GM12878 (cell line): ENCODE measurements around the gene ZNF717. TPM values are rescaled to one million over a fixed set of nuclear protein-coding genes. Genes with fewer than 3 reads are reported as not detected.

Source experiments
- ATAC-seq: fragments of 200-7000 bp; cut with Tn5 transposase; 3 replicates; pipeline ENCODE4 v1.9.1; 2020; ENCODE audit warnings: mild to moderate bottlenecking, moderate library complexity
- BruUV-seq: library from RNA; stranded (reverse); fragments of 400-500 nt; replicated peaks from 2 replicates; lab custom pipeline; 2021; lab: Mats Ljungman, UMichigan
- CTCF ChIA-PET: fragments of 300-600 bp; sonication (Branson Sonifier 250); formaldehyde crosslinking; extraction: SDS; loops from one replicate; lab custom pipeline; 2021; ENCODE audit warnings: inconsistent platforms; lab: Yijun Ruan, JAX
- POLR2A ChIA-PET: fragments of 350-600 bp; formaldehyde crosslinking; extraction: SDS; loops from one replicate; lab custom pipeline; 2021; ENCODE audit warnings: inconsistent platforms; lab: Charles Lee
- RAD21 ChIA-PET: fragments of 300-600 bp; sonication (Branson Sonifier 250); formaldehyde crosslinking; loops from one replicate; lab custom pipeline; 2023; ENCODE audit warnings: antibody characterized with exemption; ENCODE audit not compliant: unreplicated experiment; lab: Charles Lee
- SMC1A ChIA-PET: fragments of 300-600 bp; sonication (Branson Sonifier 250); formaldehyde crosslinking; loops from one replicate; lab custom pipeline; 2023; ENCODE audit not compliant: unreplicated experiment, uncharacterized antibody; lab: Charles Lee
- DNase-seq: peaks from one replicate; pipeline ENCODE4 v3.0.0-alpha.2; 2011; ENCODE audit warnings: low read depth, low spot score
- FAIRE-seq: peaks from 3 replicates; lab custom pipeline; 2011; peaks lifted over from hg19 to GRCh38; lab: Jason Lieb, UNC
- H2AFZ ChIP-seq: 2 replicates; pipeline ENCODE4 v1.6.0; 2011; ENCODE audit warnings: low read depth, low read length, control low read depth; ENCODE audit not compliant: control insufficient read depth
- H3K27ac ChIP-seq: 2 replicates; pipeline ENCODE4 v1.5.1; 2011; ENCODE audit warnings: control low read depth; ENCODE audit not compliant: control insufficient read depth, insufficient read depth
- H3K27me3 ChIP-seq, 2 experiments: replicated peaks in 1 of 2; 2 replicates each; pipeline versions ENCODE4 v1.6.0 to v1.6.1; 2011; ENCODE audit warnings: low read length in 1 of 2; ENCODE audit not compliant: control insufficient read depth in 2 of 2, insufficient read depth in 2 of 2
- H3K36me3 ChIP-seq, 2 experiments: 2 replicates each; pipeline ENCODE4 v1.5.1; 2011; ENCODE audit warnings: low read length in 1 of 2; ENCODE audit not compliant: control insufficient read depth in 2 of 2, insufficient read depth in 2 of 2
- H3K4me1 ChIP-seq: 2 replicates; pipeline ENCODE4 v1.6.1; 2011; ENCODE audit warnings: mild to moderate bottlenecking, low read length, moderate library complexity, mixed read lengths; ENCODE audit not compliant: control insufficient read depth, insufficient read depth
- H3K4me2 ChIP-seq: 2 replicates; pipeline ENCODE4 v1.6.0; 2011; ENCODE audit warnings: control low read depth; ENCODE audit not compliant: control insufficient read depth, insufficient read depth
- H3K4me3 ChIP-seq: fragments of 200-600 bp; sonication (generic); 2 replicates; pipeline ENCODE4 v1.5.1; 2016
- H3K79me2 ChIP-seq: 2 replicates; pipeline ENCODE4 v1.6.0; 2011; ENCODE audit warnings: low read length; ENCODE audit not compliant: control insufficient read depth, insufficient read depth
- H3K9ac ChIP-seq: 2 replicates; pipeline ENCODE4 v1.8.0; 2011; ENCODE audit warnings: low read length, control low read depth, mixed read lengths; ENCODE audit not compliant: control insufficient read depth, insufficient read depth
- H3K9me3 ChIP-seq: replicated peaks from 3 replicates; pipeline ENCODE4 v1.5.1; 2011; ENCODE audit warnings: mild to moderate bottlenecking, low read length; ENCODE audit not compliant: control insufficient read depth, insufficient read depth
- H4K20me1 ChIP-seq: 2 replicates; pipeline ENCODE4 v1.6.0; 2011; ENCODE audit not compliant: control insufficient read depth, insufficient read depth
- ASH2L ChIP-seq: fragments of 300-600, 200-600 bp; sonication (generic); IDR thresholded peaks from 2 replicates; pipeline ENCODE4 v1.6.1; 2017; ENCODE audit warnings: low read depth, mild to moderate bottlenecking, borderline replicate concordance
- CBX5 ChIP-seq: sonication (generic); IDR thresholded peaks from 2 replicates; pipeline ENCODE4 v1.6.1; 2016; ENCODE audit warnings: low read depth, moderate library complexity, mild to moderate bottlenecking, inconsistent platforms
- FOXK2 ChIP-seq: fragments of 450-650 bp; IDR thresholded peaks from 2 replicates; pipeline ENCODE4 v1.6.1; 2017; ENCODE audit warnings: mild to moderate bottlenecking, moderate library complexity
- HDGF ChIP-seq: fragments of 450-650 bp; IDR thresholded peaks from 2 replicates; pipeline ENCODE4 v1.6.1; 2016; ENCODE audit warnings: antibody characterized with exemption
- MTA3 ChIP-seq: IDR thresholded peaks from 2 replicates; pipeline ENCODE4 v1.6.1; 2012; ENCODE audit warnings: low read length, inconsistent platforms, borderline replicate concordance
- SMAD1 ChIP-seq: fragments of 450-650 bp; IDR thresholded peaks from 2 replicates; pipeline ENCODE4 v1.6.1; 2018; ENCODE audit warnings: mild to moderate bottlenecking, low read depth; ENCODE audit not compliant: partially characterized antibody
- STAT3 ChIP-seq: IDR thresholded peaks from 2 replicates; pipeline ENCODE4 v1.6.1; 2011; ENCODE audit warnings: low read depth, low read length, improper control_type of control experiment
- WGBS: methylation state at CpG from one replicate; pipeline ENCODE4 v1.1.6; 2016; ENCODE audit warnings: low lambda C conversion rate; ENCODE audit not compliant: insufficient replicate concordance, insufficient coverage; ENCODE audit errors: missing lambda C conversion rate; 5-methylcytosine and 5-hydroxymethylcytosine counted together
- in situ Hi-C: fragments of 300-500 bp; cut with MboI; formaldehyde crosslinking; loops from 9 replicates; pipeline ENCODE4 v1.14.3; 2018; ENCODE audit warnings: mixed read lengths
- intact Hi-C: fragments of 100-400 bp; cut with micrococcal nuclease; formaldehyde crosslinking; loops from one replicate; pipeline ENCODE4 v1.14.2; 2022; ENCODE audit not compliant: unreplicated experiment
- polyA plus RNA-seq, 11 experiments: library from polyadenylated mRNA; depleted of rRNA in 4 of 11; unstranded in 6 of 11; stranded (reverse) in 5 of 11; fragments of >200 nt; fragmentation: Nextera tagmentation in 4 of 11; fragmentation: Illumina TruSeq in 1 of 11; extraction: Ambion mirVana in 4 of 11; extraction: Trizol in 1 of 11; gene quantifications; 1 replicate in 1 of 11; 2 replicates in 10 of 11; pipeline versions ENCODE4 v1.2.1 to v1.2.3, GENCODE V29; 2011 to 2016; ENCODE audit warnings: inconsistent platforms in 2 of 11, missing spikeins in 2 of 11, low read depth in 1 of 11
- total RNA-seq, 4 experiments: library from RNA; depleted of rRNA in 3 of 4; stranded (reverse); fragments of >200 nt in 3 of 4; fragmentation: Illumina TruSeq in 1 of 4; extraction: Trizol in 1 of 4; gene quantifications; 2 replicates each; pipeline versions ENCODE4 v1.2.1 to v1.2.3, GENCODE V29; 2013 to 2021
- TF ChIP-seq, protein P1 (sequence below): fragments of 450-650 bp; IDR thresholded peaks from 2 replicates; pipeline ENCODE4 v1.6.1; 2017; ENCODE audit warnings: antibody characterized with exemption, mild to moderate bottlenecking, moderate library complexity
- TF ChIP-seq, protein P2 (sequence below): fragments of 450-650 bp; formaldehyde crosslinking; IDR thresholded peaks from 2 replicates; pipeline ENCODE4 v1.4.0; 2022; ENCODE audit warnings: mild to moderate bottlenecking, moderate library complexity
- TF ChIP-seq, protein P3 (sequence below): IDR thresholded peaks from 2 replicates; pipeline ENCODE4 v1.6.1; 2012; ENCODE audit warnings: low read depth, low read length, improper control_type of control experiment

The ZNF717 gene
- total and polyA plus RNA-seq, 10 of the 15 experiments (the other 5 are each of a cell fraction or from before 2014, with no cell fraction given): 2.8 to 25.9 (median 8.7) TPM

DNA sequence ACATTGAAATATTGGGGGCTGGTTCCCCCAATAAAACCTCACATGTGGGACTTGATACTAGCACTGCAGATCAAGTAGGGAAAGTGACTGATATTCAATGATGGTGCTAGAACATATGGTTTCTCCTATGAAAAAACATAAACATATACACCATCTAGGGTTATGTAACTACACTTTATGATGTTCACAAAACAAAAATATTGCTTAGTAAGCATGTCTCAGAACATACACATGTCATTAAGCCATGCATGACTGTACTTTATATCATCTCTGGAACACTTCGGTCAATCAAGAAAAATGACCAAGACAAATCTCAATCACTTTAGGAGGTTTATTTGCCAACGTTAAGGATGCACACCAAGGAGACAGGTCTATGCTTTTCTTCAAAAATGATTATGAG is 57.4 kb downstream of the ZNF717 start:
- BruUV-seq: no TSS peak
- no peak overlapping the region for H3K27ac ChIP-seq
- H3K9me3 ChIP-seq: peaks cover 5% of the 10 kb centered on the region; the same call in 2 of the 3 replicates
- ATAC-seq: no peak
- DNase-seq: no peak
- no peak overlapping the region for H3K4me2 ChIP-seq
- CTCF ChIA-PET: no interaction called here
- H3K79me2 ChIP-seq: no peaks in the 10 kb centered on the region
- no peaks in the 10 kb centered on the region for H3K36me3 ChIP-seq
- no peak overlapping the region for H3K4me3 ChIP-seq
- TF ChIP-seq, protein P1, sequence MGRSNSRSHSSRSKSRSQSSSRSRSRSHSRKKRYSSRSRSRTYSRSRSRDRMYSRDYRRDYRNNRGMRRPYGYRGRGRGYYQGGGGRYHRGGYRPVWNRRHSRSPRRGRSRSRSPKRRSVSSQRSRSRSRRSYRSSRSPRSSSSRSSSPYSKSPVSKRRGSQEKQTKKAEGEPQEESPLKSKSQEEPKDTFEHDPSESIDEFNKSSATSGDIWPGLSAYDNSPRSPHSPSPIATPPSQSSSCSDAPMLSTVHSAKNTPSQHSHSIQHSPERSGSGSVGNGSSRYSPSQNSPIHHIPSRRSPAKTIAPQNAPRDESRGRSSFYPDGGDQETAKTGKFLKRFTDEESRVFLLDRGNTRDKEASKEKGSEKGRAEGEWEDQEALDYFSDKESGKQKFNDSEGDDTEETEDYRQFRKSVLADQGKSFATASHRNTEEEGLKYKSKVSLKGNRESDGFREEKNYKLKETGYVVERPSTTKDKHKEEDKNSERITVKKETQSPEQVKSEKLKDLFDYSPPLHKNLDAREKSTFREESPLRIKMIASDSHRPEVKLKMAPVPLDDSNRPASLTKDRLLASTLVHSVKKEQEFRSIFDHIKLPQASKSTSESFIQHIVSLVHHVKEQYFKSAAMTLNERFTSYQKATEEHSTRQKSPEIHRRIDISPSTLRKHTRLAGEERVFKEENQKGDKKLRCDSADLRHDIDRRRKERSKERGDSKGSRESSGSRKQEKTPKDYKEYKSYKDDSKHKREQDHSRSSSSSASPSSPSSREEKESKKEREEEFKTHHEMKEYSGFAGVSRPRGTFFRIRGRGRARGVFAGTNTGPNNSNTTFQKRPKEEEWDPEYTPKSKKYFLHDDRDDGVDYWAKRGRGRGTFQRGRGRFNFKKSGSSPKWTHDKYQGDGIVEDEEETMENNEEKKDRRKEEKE: no peak
- TF ChIP-seq HDGF: no peak
- TF ChIP-seq, protein P2, sequence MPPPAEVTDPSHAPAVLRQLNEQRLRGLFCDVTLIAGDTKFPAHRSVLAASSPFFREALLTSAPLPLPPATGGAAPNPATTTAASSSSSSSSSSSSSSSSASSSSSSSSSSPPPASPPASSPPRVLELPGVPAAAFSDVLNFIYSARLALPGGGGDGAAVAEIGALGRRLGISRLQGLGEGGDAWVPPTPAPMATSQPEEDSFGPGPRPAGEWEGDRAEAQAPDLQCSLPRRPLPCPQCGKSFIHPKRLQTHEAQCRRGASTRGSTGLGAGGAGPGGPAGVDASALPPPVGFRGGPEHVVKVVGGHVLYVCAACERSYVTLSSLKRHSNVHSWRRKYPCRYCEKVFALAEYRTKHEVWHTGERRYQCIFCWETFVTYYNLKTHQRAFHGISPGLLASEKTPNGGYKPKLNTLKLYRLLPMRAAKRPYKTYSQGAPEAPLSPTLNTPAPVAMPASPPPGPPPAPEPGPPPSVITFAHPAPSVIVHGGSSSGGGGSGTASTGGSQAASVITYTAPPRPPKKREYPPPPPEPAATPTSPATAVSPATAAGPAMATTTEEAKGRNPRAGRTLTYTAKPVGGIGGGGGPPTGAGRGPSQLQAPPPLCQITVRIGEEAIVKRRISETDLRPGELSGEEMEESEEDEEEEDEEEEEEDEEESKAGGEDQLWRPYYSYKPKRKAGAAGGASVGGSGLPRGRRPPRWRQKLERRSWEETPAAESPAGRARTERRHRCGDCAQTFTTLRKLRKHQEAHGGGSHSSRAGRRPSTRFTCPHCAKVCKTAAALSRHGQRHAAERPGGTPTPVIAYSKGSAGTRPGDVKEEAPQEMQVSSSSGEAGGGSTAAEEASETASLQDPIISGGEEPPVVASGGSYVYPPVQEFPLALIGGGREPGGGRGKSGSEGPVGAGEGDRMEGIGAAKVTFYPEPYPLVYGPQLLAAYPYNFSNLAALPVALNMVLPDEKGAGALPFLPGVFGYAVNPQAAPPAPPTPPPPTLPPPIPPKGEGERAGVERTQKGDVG (CRISPR knock-in tag): no peak
- TF ChIP-seq STAT3: no peak
- TF ChIP-seq, protein P3, sequence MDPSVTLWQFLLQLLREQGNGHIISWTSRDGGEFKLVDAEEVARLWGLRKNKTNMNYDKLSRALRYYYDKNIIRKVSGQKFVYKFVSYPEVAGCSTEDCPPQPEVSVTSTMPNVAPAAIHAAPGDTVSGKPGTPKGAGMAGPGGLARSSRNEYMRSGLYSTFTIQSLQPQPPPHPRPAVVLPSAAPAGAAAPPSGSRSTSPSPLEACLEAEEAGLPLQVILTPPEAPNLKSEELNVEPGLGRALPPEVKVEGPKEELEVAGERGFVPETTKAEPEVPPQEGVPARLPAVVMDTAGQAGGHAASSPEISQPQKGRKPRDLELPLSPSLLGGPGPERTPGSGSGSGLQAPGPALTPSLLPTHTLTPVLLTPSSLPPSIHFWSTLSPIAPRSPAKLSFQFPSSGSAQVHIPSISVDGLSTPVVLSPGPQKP: no peak
- TF ChIP-seq FOXK2: no peak
- no peak for TF ChIP-seq CBX5
- TF ChIP-seq ASH2L: no peak
- TF ChIP-seq SMAD1: no peak
- no peak for TF ChIP-seq MTA3
- RAD21 ChIA-PET: no interaction called here
- WGBS: 57% methylated on average over 2 of the region's 2 CpGs
- in situ Hi-C loops (no loop called here), intact Hi-C loops (loop anchor here (10.0 kb wide), 1 partner anchor 377 kb away; no protein-coding TSS in a partner anchor)
- no peak for FAIRE-seq
- SMC1A ChIA-PET: no interaction called here
- no peaks in the 10 kb centered on the region for H3K27me3 ChIP-seq
- H3K4me1 ChIP-seq: no peaks in the 10 kb centered on the region
- H3K9ac ChIP-seq: no peak overlapping the region
- POLR2A ChIA-PET: no interaction called here
- no peaks in the 10 kb centered on the region for H4K20me1 ChIP-seq
- H2AFZ ChIP-seq: no peak overlapping the region
